Lung (tissue), 12 donors: ENCODE data around the gene C1orf105. TPM values are rescaled to one million over a fixed set of nuclear protein-coding genes. Genes with fewer than 3 reads are reported as not detected.

ENCODE experiments used
- ATAC-seq: fragments of 200-7000 bp; cut with Tn5 transposase; one replicate; pipeline ENCODE4 v1.9.1; 2020; ENCODE audit warnings: moderate number of reproducible peaks; ENCODE audit not compliant: insufficient read depth, low FRiP score
- DNase-seq, 3 donors: peaks; one replicate each; pipeline ENCODE4 v3.0.0-alpha.2; 2013 to 2017
- H3K27ac ChIP-seq, 2 donors: one replicate each; pipeline ENCODE4 v1.5.1; 2013; ENCODE audit warnings: mild to moderate bottlenecking in 2 of 2, moderate library complexity in 2 of 2, control low read depth in 1 of 2, inconsistent platforms in 1 of 2, low read depth in 1 of 2, low read length in 1 of 2
- H3K27me3 ChIP-seq, 3 donors: one replicate each; pipeline ENCODE4 v1.5.1; 2013; ENCODE audit warnings: low read length in 2 of 3; ENCODE audit not compliant: control insufficient read depth in 3 of 3, insufficient read depth in 3 of 3
- H3K36me3 ChIP-seq, 4 donors: one replicate each; pipeline ENCODE4 v1.5.1; 2013; ENCODE audit warnings: low read length in 4 of 4, mild to moderate bottlenecking in 1 of 4, moderate library complexity in 1 of 4; ENCODE audit not compliant: control insufficient read depth in 4 of 4, insufficient read depth in 4 of 4
- H3K4me1 ChIP-seq, 5 donors: one replicate each; pipeline ENCODE4 v1.5.1; 2013; ENCODE audit warnings: low read length in 5 of 5, mild to moderate bottlenecking in 2 of 5, moderate library complexity in 1 of 5; ENCODE audit not compliant: control insufficient read depth in 5 of 5, insufficient read depth in 5 of 5
- H3K4me3 ChIP-seq: one replicate; pipeline ENCODE4 v1.5.1; 2013; ENCODE audit warnings: mild to moderate bottlenecking, control low read depth, moderate library complexity
- H3K9ac ChIP-seq, 2 donors: one replicate each; pipeline ENCODE4 v1.5.1; 2013; ENCODE audit warnings: low read length in 2 of 2, control low read depth in 1 of 2; ENCODE audit not compliant: insufficient read depth in 1 of 2
- H3K9me3 ChIP-seq, 4 donors: one replicate each; pipeline ENCODE4 v1.5.1; 2013; ENCODE audit warnings: low read length in 3 of 4, mild to moderate bottlenecking in 1 of 4, moderate library complexity in 1 of 4; ENCODE audit not compliant: control insufficient read depth in 4 of 4, insufficient read depth in 3 of 4
- WGBS, 2 donors: extraction: QIAGEN DNeasy Blood & Tissue Kit; methylation state at CpG; one replicate each; pipeline ENCODE4 v1.1.7; 2013; 5-methylcytosine and 5-hydroxymethylcytosine counted together
- polyA plus RNA-seq, 2 donors: library from polyadenylated mRNA; stranded (reverse); fragments of 200-250 nt; gene quantifications; one replicate each; pipeline ENCODE4 v1.2.1, GENCODE V29; 2013
- total RNA-seq, 2 donors: library from RNA; depleted of rRNA in 1 of 2; stranded (reverse); fragments of >200 nt in 1 of 2; gene quantifications; one replicate each; pipeline ENCODE4 v1.2.1, GENCODE V29; 2014 to 2021
- TF ChIP-seq, protein P1 (sequence below): IDR thresholded peaks from 2 replicates; pipeline ENCODE4 v1.5.1; 2012; ENCODE audit warnings: mild to moderate bottlenecking; ENCODE audit errors: control extremely low read depth, extremely low read depth
- donor health status: control.
- donor health status: control.
- donor health status: Bipolar disorder and iron deficiency.
- donor health status: healthy.
- donor health status: DM: yes; HTN: yes; CAD: no.

The C1orf105 gene
- total and polyA plus RNA-seq, 4 donors = not detected

DNA sequence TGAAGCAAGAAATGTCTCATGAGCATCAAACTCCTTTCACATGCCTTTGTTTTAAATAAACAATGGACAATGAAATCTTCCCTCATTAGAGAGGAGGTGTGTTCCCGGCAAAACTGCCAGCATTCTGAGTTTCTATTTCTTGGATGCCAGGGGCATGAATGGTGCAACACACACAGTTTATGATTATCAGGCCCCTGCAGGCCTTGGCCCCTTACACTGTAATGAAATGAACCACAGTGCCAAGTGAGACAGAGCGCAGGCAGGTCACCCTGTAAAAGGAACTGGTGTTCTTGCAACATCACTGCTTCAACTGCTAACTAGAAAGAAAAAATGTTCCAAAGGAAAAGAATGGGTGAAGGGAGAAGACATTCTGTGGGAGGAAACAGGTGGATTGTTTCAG lies 27.2 kb downstream of the C1orf105 start:
- H3K36me3 ChIP-seq = peaks cover 0 to under 1% (median 0%) of the 10 kb centered on the region in 4 donors
- no peak overlapping the region for H3K9ac ChIP-seq
- TF ChIP-seq, protein P1, sequence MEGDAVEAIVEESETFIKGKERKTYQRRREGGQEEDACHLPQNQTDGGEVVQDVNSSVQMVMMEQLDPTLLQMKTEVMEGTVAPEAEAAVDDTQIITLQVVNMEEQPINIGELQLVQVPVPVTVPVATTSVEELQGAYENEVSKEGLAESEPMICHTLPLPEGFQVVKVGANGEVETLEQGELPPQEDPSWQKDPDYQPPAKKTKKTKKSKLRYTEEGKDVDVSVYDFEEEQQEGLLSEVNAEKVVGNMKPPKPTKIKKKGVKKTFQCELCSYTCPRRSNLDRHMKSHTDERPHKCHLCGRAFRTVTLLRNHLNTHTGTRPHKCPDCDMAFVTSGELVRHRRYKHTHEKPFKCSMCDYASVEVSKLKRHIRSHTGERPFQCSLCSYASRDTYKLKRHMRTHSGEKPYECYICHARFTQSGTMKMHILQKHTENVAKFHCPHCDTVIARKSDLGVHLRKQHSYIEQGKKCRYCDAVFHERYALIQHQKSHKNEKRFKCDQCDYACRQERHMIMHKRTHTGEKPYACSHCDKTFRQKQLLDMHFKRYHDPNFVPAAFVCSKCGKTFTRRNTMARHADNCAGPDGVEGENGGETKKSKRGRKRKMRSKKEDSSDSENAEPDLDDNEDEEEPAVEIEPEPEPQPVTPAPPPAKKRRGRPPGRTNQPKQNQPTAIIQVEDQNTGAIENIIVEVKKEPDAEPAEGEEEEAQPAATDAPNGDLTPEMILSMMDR = no peak
- ATAC-seq = no peak
- H3K4me3 ChIP-seq = no peak overlapping the region
- H3K27ac ChIP-seq = no peak overlapping the region
- WGBS, 2 donors = 21 to 40% methylated on average over 2 of the region's 2 CpGs
- no peaks in the 10 kb centered on the region for H3K9me3 ChIP-seq
- peaks cover 3 to 11% (median 6%) of the 10 kb centered on the region in 5 donors for H3K4me1 ChIP-seq
- DNase-seq = no peak
- no peaks in the 10 kb centered on the region for H3K27me3 ChIP-seq

DNA sequence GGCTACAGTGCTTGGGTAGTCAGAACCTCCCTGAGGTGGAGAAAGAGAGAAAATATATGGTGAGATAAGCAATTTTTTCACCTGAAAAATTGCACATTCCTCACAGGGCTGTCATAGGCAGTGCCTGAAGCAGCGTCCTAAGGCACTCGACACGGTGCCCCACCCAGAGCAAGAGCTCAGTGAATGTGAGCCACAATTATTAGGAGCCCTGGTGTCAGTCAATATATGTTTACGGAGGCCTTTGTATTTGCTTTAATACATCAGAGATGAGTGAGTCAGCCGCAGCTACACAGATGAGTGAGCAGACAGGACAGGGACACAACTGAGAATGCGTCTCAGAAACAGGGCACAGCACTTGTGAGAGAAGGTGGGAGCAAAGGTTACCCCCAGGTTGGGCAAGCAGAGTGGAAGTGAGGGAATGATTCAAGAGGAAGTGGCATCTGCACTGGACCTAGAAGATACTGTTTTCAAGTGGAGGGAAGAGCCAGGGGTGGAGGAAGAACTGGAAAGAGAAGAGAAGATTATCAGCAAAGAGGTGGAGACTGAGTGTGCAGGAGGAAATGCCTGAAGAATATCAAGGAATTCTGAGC lies 28.6 kb downstream of the C1orf105 start:
- Histone ChIP-seq H3K9me3 (no peaks in the 10 kb centered on the region), H3K27ac (no peak overlapping the region), H3K4me1 (peaks cover 0 to 6% (median 4%) of the 10 kb centered on the region in 5 donors), H3K4me3 (no peak overlapping the region), H3K9ac (no peak overlapping the region), H3K27me3 (no peaks in the 10 kb centered on the region), H3K36me3 (no peaks in the 10 kb centered on the region)
- 57 to 68% methylated on average over 6 of the region's 6 CpGs for WGBS, 2 donors
- no peak for ATAC-seq
- TF ChIP-seq, protein P1 = no peak
- DNase-seq = no peak

DNA sequence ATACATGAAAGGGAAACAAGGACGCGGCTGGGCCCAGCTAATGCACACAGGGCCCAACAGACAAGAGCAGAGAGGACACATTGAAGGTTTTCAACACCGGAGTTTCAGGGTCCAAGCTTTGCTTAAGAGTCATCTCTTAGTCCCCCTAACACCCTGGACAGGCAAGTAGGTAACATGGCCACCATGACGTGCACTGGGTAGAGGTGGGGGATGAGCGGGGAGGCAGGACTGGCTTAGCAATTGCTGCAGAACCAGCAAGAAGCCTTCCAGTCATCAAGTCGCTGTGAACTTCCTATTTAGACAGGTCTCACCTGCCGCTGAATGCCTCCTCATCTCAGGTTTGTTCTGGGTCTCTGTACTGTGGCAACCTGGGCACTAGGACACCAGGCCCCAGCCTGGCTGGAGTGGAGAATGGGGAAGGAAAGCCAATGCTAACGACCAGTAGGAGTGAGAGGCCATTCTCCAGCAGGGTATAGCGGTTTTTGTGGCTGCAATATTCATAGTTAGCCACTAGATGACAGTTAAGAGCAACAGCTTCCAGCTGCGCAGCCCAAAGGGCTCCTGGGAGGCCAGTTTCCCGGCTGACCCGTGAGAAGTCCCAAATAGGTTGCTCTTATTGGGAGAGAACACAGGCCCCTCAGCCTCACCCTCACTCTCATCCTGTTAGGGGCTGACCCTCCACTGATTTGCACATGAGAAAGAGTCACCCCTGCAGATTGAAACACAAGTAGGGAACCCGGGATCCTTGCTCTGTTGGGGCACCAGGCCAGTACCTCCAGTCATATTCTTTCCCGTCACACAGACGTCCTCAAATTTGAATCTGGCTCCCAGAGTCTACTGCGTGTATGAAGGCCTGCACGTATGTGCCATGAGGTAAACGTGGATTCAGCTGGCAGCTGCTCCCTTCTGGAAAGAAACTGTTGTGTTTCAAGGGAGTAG lies 29.4 kb downstream of the C1orf105 start:
- H3K4me3 ChIP-seq = no peak overlapping the region
- H3K27me3 ChIP-seq = no peaks in the 10 kb centered on the region
- 44 to 49% methylated on average over 18 of the region's 18 CpGs for WGBS, 2 donors
- no peaks in the 10 kb centered on the region for H3K9me3 ChIP-seq
- no peak overlapping the region for H3K27ac ChIP-seq
- DNase-seq (peak; percentile 64 to 72 (median 64)), ATAC-seq (peak; percentile 88)
- H3K36me3 ChIP-seq = no peaks in the 10 kb centered on the region
- H3K9ac ChIP-seq = no peak overlapping the region
- H3K4me1 ChIP-seq = peaks cover 0 to 6% (median 3%) of the 10 kb centered on the region in 5 donors
- TF ChIP-seq, protein P1 = peak; percentile 77
